Pancreas (tissue), 10 donors: ENCODE results near the gene NEUROG1. TPM values are rescaled to one million over a fixed set of nuclear protein-coding genes. Genes with fewer than 3 reads are reported as not detected.
"Not testable (repeated sequence)": the region's sequence is repeated elsewhere in the genome, so short reads cannot be mapped to it uniquely, and the experiment has no call there.

Experiments
- ATAC-seq, 4 donors: fragments of 200-7000 bp; cut with Tn5 transposase; one replicate each; pipeline versions ENCODE4 v1.8.0 to v1.9.1; 2020; ENCODE audit warnings: mild to moderate bottlenecking in 4 of 4, moderate library complexity in 4 of 4
- DNase-seq, 6 donors: peaks; one replicate each; pipeline ENCODE4 v3.0.0-alpha.2; 2020
- FAIRE-seq: peaks from 2 replicates; lab custom pipeline; 2012; peaks lifted over from hg19 to GRCh38; lab: Jason Lieb, UNC
- H3K27ac ChIP-seq, 4 donors: fragments of 200-600 bp; sonication (generic); 1 replicate in 3 of 4; 2 replicates in 1 of 4; pipeline versions ENCODE4 v1.5.0 to v1.8.0; 2020
- H3K27me3 ChIP-seq, 4 donors: fragments of 200-600 bp; one replicate each; pipeline ENCODE4 v1.8.0; 2021
- H3K36me3 ChIP-seq, 3 donors: fragments of 200-600 bp; sonication (generic) in 1 of 3; one replicate each; pipeline versions ENCODE4 v1.5.0 to v1.8.0; 2020 to 2021
- H3K4me1 ChIP-seq, 3 donors: fragments of 200-600 bp; one replicate each; pipeline ENCODE4 v1.8.0; 2021
- H3K4me3 ChIP-seq, 4 donors: fragments of 200-600 bp; sonication (generic) in 2 of 4; one replicate each; pipeline versions ENCODE4 v1.5.0 to v1.8.0; 2020 to 2021
- H3K9me3 ChIP-seq, 4 donors: fragments of 200-600 bp; one replicate each; pipeline ENCODE4 v1.8.0; 2021
- WGBS, 2 donors: extraction: QIAGEN DNeasy Blood & Tissue Kit; methylation state at CpG; one replicate each; pipeline ENCODE4 v1.1.7; 2013; 5-methylcytosine and 5-hydroxymethylcytosine counted together
- intact Hi-C, 3 donors: fragments of 100-400 bp; cut with DNase I; formaldehyde crosslinking; loops; one replicate each; pipeline versions ENCODE4 v1.11.1 to v1.14.2; 2022
- polyA plus RNA-seq, 2 donors: library from polyadenylated mRNA; stranded (reverse); fragments of 200-250 nt; gene quantifications; one replicate each; pipeline ENCODE4 v1.2.3, GENCODE V29; 2013
- total RNA-seq, 6 donors: library from RNA; stranded (reverse); fragmentation: NEBNext Ultra II Directional in 4 of 6; extraction: Animal tissue kit (Norgen Biotek cat#: 25700) in 4 of 6; gene quantifications; one replicate each; pipeline versions ENCODE4 v1.2.1 to v1.2.4, GENCODE V29; 2021 to 2023
- TF ChIP-seq, protein P1 (sequence below), 4 donors: fragments of 200-600 bp; sonication (generic) in 3 of 4; IDR thresholded peaks; one replicate each; pipeline versions ENCODE4 v1.5.0 to v1.8.0; 2021; ENCODE audit warnings: antibody characterized with exemption in 4 of 4
- donor health status: healthy with polysubstance abuse.
- donor health status: DM: no; HTN: no; CAD: no; lungs with moderate emphysema.
- donor health status: DM: no; HTN: no; CAD: no.
- donor health status: control.
- donor health status: control.
- donor health status: Bipolar disorder and iron deficiency.
- donor health status: DM: yes; HTN: yes; CAD: no.
- donor health status: DM: no; HTN: no; CAD: no.
- donor health status: DM: no; HTN: no; CAD: no.
- donor health status: DM: yes; HTN: yes; CAD: no.

Gene NEUROG1
- total and polyA plus RNA-seq, 8 donors = not detected

GRCh38 chr5:135535420-135535819, 344 bp downstream of the NEUROG1 start:
- H3K27me3 ChIP-seq = peaks cover 0 to 39% (median 0%) of the 10 kb centered on the region in 4 donors
- H3K4me3 ChIP-seq = peak overlapping the region in 1 of 4 donors; percentile 5
- DNase-seq (no peak), FAIRE-seq (no peak), ATAC-seq (no peak)
- intact Hi-C loops = no loop called here
- H3K27ac ChIP-seq = no peak overlapping the region
- no peaks in the 10 kb centered on the region for H3K36me3 ChIP-seq
- TF ChIP-seq, protein P1, sequence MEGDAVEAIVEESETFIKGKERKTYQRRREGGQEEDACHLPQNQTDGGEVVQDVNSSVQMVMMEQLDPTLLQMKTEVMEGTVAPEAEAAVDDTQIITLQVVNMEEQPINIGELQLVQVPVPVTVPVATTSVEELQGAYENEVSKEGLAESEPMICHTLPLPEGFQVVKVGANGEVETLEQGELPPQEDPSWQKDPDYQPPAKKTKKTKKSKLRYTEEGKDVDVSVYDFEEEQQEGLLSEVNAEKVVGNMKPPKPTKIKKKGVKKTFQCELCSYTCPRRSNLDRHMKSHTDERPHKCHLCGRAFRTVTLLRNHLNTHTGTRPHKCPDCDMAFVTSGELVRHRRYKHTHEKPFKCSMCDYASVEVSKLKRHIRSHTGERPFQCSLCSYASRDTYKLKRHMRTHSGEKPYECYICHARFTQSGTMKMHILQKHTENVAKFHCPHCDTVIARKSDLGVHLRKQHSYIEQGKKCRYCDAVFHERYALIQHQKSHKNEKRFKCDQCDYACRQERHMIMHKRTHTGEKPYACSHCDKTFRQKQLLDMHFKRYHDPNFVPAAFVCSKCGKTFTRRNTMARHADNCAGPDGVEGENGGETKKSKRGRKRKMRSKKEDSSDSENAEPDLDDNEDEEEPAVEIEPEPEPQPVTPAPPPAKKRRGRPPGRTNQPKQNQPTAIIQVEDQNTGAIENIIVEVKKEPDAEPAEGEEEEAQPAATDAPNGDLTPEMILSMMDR (IDR thresholded peaks at IDR 0.05) = no peak
- no peaks in the 10 kb centered on the region for H3K4me1 ChIP-seq
- no peaks in the 10 kb centered on the region for H3K9me3 ChIP-seq
- 1% methylated on average over 43 to 44 of the region's 44 CpGs for WGBS, 2 donors

DNA sequence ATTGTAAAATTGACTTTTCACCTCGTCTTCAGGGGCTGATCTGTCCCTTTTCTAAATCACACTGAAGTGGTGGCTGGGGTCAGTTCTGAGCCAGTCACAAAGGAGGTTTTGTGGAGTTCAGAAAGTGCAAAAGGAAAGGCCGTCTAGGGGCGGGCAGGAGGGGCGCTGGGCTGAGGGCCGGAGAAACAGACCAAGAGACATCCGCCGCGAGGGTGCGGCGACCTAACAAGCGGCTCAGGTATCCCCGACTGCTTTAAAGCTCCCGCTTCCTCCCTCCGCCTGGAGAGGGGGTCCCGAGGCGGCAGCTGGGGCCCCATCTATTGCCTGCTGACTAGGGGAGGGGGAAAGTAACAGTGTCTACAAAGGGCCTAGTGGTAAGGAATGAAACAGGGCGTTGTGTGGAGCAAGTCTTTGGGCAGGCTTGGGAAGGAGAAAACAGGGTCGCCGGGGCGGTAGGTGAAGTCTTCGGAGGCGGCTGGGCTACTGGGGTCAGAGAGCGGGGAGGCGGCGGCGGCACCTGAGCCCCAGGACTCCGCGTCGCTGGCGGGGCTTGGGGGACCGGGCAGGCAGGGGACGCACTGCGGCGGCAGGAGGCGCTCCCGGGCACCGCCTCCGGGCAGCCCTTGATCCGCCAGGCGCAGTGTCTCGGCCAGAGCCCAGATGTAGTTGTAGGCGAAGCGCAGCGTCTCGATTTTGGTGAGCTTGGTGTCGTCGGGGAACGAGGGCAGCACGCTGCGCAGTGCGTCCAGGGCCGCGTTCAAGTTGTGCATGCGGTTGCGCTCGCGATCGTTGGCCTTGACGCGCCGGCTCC, 950 bp downstream of the NEUROG1 start:
- no peak overlapping the region for H3K4me3 ChIP-seq
- H3K9me3 ChIP-seq = no peaks in the 10 kb centered on the region
- DNase-seq = no peak
- ATAC-seq = no peak
- no peaks in the 10 kb centered on the region for H3K36me3 ChIP-seq
- WGBS, 2 donors = 2 to 4% methylated on average over 55 to 61 of the region's 61 CpGs
- H3K4me1 ChIP-seq = no peaks in the 10 kb centered on the region
- peaks cover 0 to 39% (median 0%) of the 10 kb centered on the region in 4 donors for H3K27me3 ChIP-seq
- TF ChIP-seq, protein P1 (IDR thresholded peaks at IDR 0.05) = no peak
- no peak overlapping the region for H3K27ac ChIP-seq
- no peak for FAIRE-seq
- intact Hi-C loops = no loop called here

DNA sequence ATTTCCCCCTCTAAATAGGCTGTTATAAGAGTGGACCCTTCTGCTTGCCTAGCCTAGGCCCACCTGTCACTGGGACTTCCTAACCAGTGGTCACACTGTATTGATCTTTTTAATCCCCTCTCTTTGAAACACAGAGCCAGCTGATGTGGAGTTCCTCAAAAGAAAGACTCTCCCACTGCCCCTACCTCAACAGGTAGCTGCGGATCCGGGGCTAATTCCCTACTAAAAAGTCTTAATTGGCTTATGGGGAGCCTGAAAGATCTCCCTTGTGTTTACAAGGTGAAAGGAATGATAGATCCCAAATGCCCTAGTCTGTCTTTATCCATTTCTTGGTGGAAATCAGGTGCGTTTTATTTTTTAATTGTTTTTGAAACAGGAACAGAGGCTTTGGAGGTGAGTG, 2.0 kb downstream of the NEUROG1 start:
- 13 to 29% methylated on average over 3 of the region's 3 CpGs for WGBS, 2 donors
- Histone ChIP-seq H3K27ac (no peak overlapping the region), H3K4me3 (no peak overlapping the region), H3K27me3 (peaks cover 0 to 39% (median 0%) of the 10 kb centered on the region in 4 donors), H3K4me1 (no peaks in the 10 kb centered on the region), H3K9me3 (no peaks in the 10 kb centered on the region), H3K36me3 (no peaks in the 10 kb centered on the region)
- no peak for ATAC-seq
- TF ChIP-seq, protein P1 (IDR thresholded peaks at IDR 0.05) = no peak
- DNase-seq = no peak
- FAIRE-seq = no peak
- intact Hi-C loops = no loop called here

- ATAC-seq (no peak), DNase-seq (no peak), FAIRE-seq (no peak)
- Histone ChIP-seq H3K9me3 (no peaks in the 10 kb centered on the region), H3K27me3 (peaks cover 0 to 39% (median 0%) of the 10 kb centered on the region in 4 donors), H3K4me1 (no peaks in the 10 kb centered on the region), H3K36me3 (no peaks in the 10 kb centered on the region), H3K27ac (no peak overlapping the region), H3K4me3 (no peak overlapping the region)
- 29 to 39% methylated on average over 3 of the region's 3 CpGs for WGBS, 2 donors
- TF ChIP-seq, protein P1 (IDR thresholded peaks at IDR 0.05) = no peak
- intact Hi-C loops = no loop called here
Measured at GRCh38 chr5:135533334-135533733, 2.4 kb downstream of the NEUROG1 start.

DNA sequence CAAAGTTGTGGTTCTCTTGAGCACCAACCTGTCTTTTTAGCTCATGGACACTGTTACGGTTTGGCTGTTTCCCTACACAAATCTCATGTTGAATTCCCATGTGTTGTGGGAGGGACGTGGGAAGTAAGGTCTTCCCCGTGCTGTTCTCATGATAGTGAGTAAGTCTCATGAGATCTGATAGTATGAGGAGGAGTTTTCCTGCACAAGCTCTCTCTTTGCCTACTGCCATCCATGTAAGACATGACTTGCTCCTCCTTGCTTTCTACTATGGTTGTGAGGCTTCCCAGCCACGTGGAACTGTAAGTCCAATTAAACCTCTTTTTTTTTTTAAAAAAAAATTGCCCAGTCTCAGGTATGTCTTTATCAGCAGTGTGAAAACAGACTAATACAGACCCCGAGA, 6.2 kb downstream of the NEUROG1 start:
- H3K36me3 ChIP-seq, H3K4me3 ChIP-seq, DNase-seq, H3K9me3 ChIP-seq, H3K27ac ChIP-seq, H3K4me1 ChIP-seq, intact Hi-C loops, ATAC-seq, FAIRE-seq: not testable (repeated sequence)
- H3K27me3 ChIP-seq = peaks cover 0 to 12% (median 0%) of the 10 kb centered on the region in 4 donors
- WGBS, 2 donors = 50 to 58% methylated on average over 5 of the region's 5 CpGs
